Neural crest cell (in vitro differentiated cells): Measurements from ENCODE around the gene OR5M11. TPM values are rescaled to one million over a fixed set of nuclear protein-coding genes. Genes with fewer than 3 reads are reported as not detected.
"Not testable (repeated sequence)": the region's sequence is repeated elsewhere in the genome, so short reads cannot be mapped to it uniquely, and the experiment has no call there.

Experiments
- DNase-seq: peaks from one replicate; pipeline ENCODE4 v3.0.0; 2021; ENCODE audit warnings: low read depth, mixed read lengths, low spot score
- H3K27ac Mint-ChIP-seq: one replicate; pipeline ENCODE4 v1.8.0; 2021; ENCODE audit warnings: mild to moderate bottlenecking, mixed read lengths; ENCODE audit not compliant: unreplicated experiment
- H3K27me3 Mint-ChIP-seq: 2 replicates; pipeline ENCODE4 v1.8.0; 2021; ENCODE audit warnings: low read depth, mild to moderate bottlenecking, mixed read lengths
- H3K36me3 Mint-ChIP-seq: 2 replicates; pipeline ENCODE4 v1.8.0; 2021; ENCODE audit warnings: low read depth, mild to moderate bottlenecking, mixed read lengths
- H3K4me1 Mint-ChIP-seq: 2 replicates; pipeline ENCODE4 v1.8.0; 2021; ENCODE audit warnings: mixed read lengths
- H3K4me3 Mint-ChIP-seq: one replicate; pipeline ENCODE4 v1.8.0; 2021; ENCODE audit warnings: mild to moderate bottlenecking, mixed read lengths
- H3K9me3 Mint-ChIP-seq: 2 replicates; pipeline ENCODE4 v1.8.0; 2021; ENCODE audit warnings: mixed read lengths
- long read RNA-seq: library from polyadenylated mRNA; unstranded; transcript quantifications from one replicate; pipeline ENCODE4 v2.0.0, GENCODE V29; 2020
- total RNA-seq: library from RNA; stranded (reverse); gene quantifications from 2 replicates; pipeline ENCODE4 v1.2.1, GENCODE V29; 2021
- TF ChIP-seq, protein P1 (sequence below): fragments of 200-600 bp; sonication (generic); conservative IDR thresholded peaks from 2 replicates; pipeline ENCODE4 v1.5.0; 2021; ENCODE audit warnings: antibody characterized with exemption, mild to moderate bottlenecking

OR5M11 gene
- not detected in 2 replicates for total RNA-seq
- long read RNA-seq, result 0 reads

DNA sequence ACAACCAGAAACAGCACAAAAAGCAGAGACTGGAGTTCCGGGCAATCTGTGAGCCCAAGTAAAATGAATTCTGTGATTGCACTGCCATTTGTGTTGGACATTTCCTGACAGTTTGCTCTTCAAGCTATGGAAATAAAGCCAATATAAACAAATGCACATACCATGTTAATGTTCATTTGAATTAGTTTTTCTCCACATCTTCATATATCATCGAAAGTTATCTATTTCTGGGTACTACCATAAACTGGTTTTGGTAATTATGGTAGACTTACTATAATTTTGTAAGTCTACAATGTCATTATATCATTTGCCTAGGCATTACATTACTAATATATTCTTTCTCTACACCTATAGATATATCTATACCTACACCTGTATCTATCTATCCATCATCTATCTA lies at the start of gene OR5M11:
OR5M11 (minus strand) TSS at position 101 of the 400 bp plus-strand sequence; CDS start at position 101, 0 bp downstream.
- no peak for DNase-seq
- H3K27ac Mint-ChIP-seq, result no peak within 1 kb of the TSS
- TF ChIP-seq, protein P1, sequence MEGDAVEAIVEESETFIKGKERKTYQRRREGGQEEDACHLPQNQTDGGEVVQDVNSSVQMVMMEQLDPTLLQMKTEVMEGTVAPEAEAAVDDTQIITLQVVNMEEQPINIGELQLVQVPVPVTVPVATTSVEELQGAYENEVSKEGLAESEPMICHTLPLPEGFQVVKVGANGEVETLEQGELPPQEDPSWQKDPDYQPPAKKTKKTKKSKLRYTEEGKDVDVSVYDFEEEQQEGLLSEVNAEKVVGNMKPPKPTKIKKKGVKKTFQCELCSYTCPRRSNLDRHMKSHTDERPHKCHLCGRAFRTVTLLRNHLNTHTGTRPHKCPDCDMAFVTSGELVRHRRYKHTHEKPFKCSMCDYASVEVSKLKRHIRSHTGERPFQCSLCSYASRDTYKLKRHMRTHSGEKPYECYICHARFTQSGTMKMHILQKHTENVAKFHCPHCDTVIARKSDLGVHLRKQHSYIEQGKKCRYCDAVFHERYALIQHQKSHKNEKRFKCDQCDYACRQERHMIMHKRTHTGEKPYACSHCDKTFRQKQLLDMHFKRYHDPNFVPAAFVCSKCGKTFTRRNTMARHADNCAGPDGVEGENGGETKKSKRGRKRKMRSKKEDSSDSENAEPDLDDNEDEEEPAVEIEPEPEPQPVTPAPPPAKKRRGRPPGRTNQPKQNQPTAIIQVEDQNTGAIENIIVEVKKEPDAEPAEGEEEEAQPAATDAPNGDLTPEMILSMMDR, result no peak
- H3K4me3 Mint-ChIP-seq, result no peak within 1 kb of the TSS
- H3K27me3 Mint-ChIP-seq, result no peaks in the 10 kb centered on the region
- no peaks in the 10 kb centered on the region for H3K36me3 Mint-ChIP-seq
- no peaks in the 10 kb centered on the region for H3K4me1 Mint-ChIP-seq
- peaks cover 4% of the 10 kb centered on the region for H3K9me3 Mint-ChIP-seq

DNA sequence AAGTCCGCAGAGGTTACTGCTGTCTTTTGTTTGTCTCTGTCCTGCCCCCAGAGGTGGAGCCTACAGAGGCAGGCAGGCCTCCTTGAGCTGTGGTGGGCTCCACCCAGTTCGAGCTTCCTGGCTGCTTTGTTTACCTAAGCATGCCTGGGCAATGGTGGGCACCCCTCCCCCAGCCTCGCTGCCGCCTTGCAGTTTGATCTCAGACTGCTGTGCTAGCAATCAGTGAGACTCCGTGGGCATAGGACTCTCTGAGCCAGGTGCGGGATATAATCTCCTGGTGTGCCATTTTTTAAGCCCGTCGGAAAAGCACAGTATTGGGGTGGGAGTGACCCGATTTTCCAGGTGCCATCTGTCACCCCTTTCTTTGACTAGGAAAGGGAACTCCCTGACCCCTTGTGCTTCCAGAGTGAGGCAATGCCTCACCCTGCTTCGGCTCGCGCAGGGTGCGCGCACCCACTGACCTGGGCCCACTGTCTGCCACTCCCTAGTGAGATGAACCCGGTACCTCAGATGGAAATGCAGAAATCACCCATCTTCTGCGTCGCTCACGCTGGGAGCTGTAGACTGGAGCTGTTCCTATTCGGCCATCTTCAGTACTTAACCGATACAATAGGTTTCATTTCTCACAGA lies 49.1 kb upstream of the OR5M11 start:
- not testable (repeated sequence) for H3K36me3 Mint-ChIP-seq, H3K27ac Mint-ChIP-seq, H3K4me1 Mint-ChIP-seq, H3K4me3 Mint-ChIP-seq, H3K27me3 Mint-ChIP-seq, DNase-seq, H3K9me3 Mint-ChIP-seq

DNA sequence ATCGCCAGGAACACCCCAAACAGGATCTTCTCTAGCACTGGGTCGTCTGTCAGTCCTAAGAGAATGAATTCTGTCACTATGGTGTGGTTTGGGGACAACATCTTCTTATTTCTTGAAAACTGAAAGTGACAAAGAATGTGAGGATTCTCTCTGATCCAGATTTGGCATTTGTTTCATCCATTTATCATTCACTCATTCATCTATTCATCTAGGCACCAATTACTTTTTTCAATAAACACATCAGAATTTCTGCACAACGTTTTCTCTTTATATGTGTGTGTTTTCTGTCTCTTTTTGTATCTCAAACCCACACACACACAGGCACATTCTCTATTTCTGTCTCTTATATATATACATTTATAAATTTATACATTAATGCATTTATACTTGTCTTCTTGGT lies 34.6 kb upstream of the OR5M11 start, which contains the start of gene OR5M10:
OR5M10 (minus strand) TSS at position 101 of the 400 bp plus-strand sequence; CDS start at position 101, 0 bp downstream.
- Mint-ChIP-seq H3K4me1 (no peaks in the 10 kb centered on the region), H3K36me3 (no peaks in the 10 kb centered on the region), H3K27ac (no peak within 1 kb of the TSS), H3K27me3 (no peaks in the 10 kb centered on the region), H3K9me3 (no peaks in the 10 kb centered on the region), H3K4me3 (no peak within 1 kb of the TSS)
- TF ChIP-seq, protein P1, result no peak
- DNase-seq, result no peak

GRCh38 chr11:56558574-56558973 lies 15.5 kb upstream of the OR5M11 start:
- Mint-ChIP-seq H3K27me3 (no peaks in the 10 kb centered on the region), H3K9me3 (peaks cover 2% of the 10 kb centered on the region), H3K4me1 (no peaks in the 10 kb centered on the region), H3K36me3 (no peaks in the 10 kb centered on the region), H3K4me3 (no peak overlapping the region), H3K27ac (no peak overlapping the region)
- DNase-seq, result no peak
- TF ChIP-seq, protein P1, result no peak

- not testable (repeated sequence) for H3K4me3 Mint-ChIP-seq, H3K4me1 Mint-ChIP-seq, DNase-seq, H3K27ac Mint-ChIP-seq, H3K9me3 Mint-ChIP-seq, H3K27me3 Mint-ChIP-seq, H3K36me3 Mint-ChIP-seq
Measured at GRCh38 chr11:56554691-56555090, 11.6 kb upstream of the OR5M11 start.

- Mint-ChIP-seq H3K4me3 (no peak overlapping the region), H3K9me3 (peaks cover 4% of the 10 kb centered on the region), H3K27me3 (no peaks in the 10 kb centered on the region), H3K4me1 (no peaks in the 10 kb centered on the region), H3K27ac (no peak overlapping the region), H3K36me3 (no peaks in the 10 kb centered on the region)
- TF ChIP-seq, protein P1, result no peak
- no peak for DNase-seq
Measured at GRCh38 chr11:56545531-56545930, 2.5 kb upstream of the OR5M11 start.
